HUES64 (cell line): ENCODE measurements around the gene KIAA1614.

Source experiments
- H3K27ac ChIP-seq: 2 replicates; pipeline ENCODE4 v1.7.0; 2013; ENCODE audit warnings: low read depth, low read length, inconsistent platforms
- H3K27me3 ChIP-seq: 2 replicates; pipeline ENCODE4 v1.6.1; 2013; ENCODE audit warnings: mild to moderate bottlenecking, low read length; ENCODE audit not compliant: insufficient read depth
- H3K36me3 ChIP-seq: 2 replicates; pipeline ENCODE4 v1.6.1; 2013; ENCODE audit warnings: mild to moderate bottlenecking, low read length; ENCODE audit not compliant: insufficient read depth
- H3K4me1 ChIP-seq: 2 replicates; pipeline ENCODE4 v1.6.1; 2013; ENCODE audit warnings: mild to moderate bottlenecking, low read length, moderate library complexity; ENCODE audit not compliant: insufficient read depth
- H3K4me3 ChIP-seq: 2 replicates; pipeline ENCODE4 v1.5.1; 2013; ENCODE audit warnings: mild to moderate bottlenecking, low read length, moderate library complexity
- H3K9ac ChIP-seq: 2 replicates; pipeline ENCODE4 v1.6.1; 2013; ENCODE audit warnings: mild to moderate bottlenecking, low read depth, low read length
- H3K9me3 ChIP-seq: 2 replicates; pipeline ENCODE4 v1.6.1; 2013; ENCODE audit warnings: low read depth, low read length; ENCODE audit not compliant: insufficient read depth
- WGBS: fragments of 150-250, 120-280 bp; methylation state at CpG from one replicate; pipeline ENCODE4 v1.1.7; 2013; ENCODE audit warnings: missing lambda C conversion rate; 5-methylcytosine and 5-hydroxymethylcytosine counted together

The KIAA1614 gene

DNA sequence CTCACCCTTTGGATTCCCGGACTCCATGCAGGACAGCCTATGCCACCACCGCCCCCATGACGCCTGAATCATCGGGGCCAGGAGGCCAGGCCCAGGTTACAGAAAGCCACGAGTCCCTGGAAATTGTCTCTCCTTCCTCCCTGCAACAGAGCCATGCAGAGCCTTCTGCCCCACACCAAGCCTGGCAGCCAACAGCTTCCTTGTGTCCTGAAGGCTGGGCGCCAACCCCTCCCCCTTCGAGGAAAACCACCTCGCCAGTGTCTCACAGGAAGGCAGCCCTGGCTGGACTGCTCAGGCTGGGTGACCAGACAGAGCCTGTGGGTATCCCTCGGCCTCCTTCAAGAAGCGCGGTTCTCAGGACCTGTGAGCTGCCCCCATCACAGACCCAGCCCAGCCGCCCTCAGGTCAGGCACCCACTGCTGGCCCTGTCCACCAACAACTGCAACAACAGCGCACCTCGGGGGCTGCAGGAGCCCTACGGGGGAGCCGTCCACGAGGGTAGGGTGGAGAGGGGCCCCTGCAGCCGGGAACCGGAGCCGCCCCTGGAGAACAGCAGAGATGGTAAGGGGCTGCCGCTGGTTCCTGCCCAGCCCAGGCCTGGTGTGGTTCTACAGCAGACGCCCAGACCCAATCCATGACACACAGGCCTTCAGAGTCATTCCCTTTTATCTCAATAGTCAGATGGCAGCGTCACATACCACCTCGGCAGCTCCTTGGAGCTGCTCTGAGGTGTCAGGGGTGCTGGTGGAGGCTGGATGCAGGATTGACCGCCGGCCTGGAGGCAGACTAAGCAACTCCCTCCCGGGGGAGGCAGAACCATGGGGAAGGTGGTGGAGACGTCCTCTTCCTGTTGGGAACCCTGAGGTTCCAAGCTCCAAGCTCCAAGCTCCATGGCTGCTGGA, 23.7 kb downstream of the KIAA1614 start:
- Histone ChIP-seq H3K27me3 (no peaks in the 10 kb centered on the region), H3K4me3 (no peak overlapping the region), H3K27ac (no peak overlapping the region), H3K36me3 (no peaks in the 10 kb centered on the region), H3K9me3 (no peaks in the 10 kb centered on the region), H3K4me1 (0 out of 2 replicates have a peak, but pooled peaks cover 2% of the 10 kb centered on the region), H3K9ac (no peak overlapping the region)
- 92% methylated on average over 28 of the region's 28 CpGs for WGBS

GRCh38 chr1:180937012-180937372, 24.3 kb downstream of the KIAA1614 start:
- H3K36me3 ChIP-seq: no peaks in the 10 kb centered on the region
- no peak overlapping the region for H3K27ac ChIP-seq
- no peak overlapping the region for H3K4me3 ChIP-seq
- H3K4me1 ChIP-seq: 0 out of 2 replicates have a peak, but pooled peaks cover 2% of the 10 kb centered on the region
- no peaks in the 10 kb centered on the region for H3K27me3 ChIP-seq
- H3K9ac ChIP-seq: no peak overlapping the region
- no peaks in the 10 kb centered on the region for H3K9me3 ChIP-seq
- 86% methylated on average over 1 of the region's 1 CpG for WGBS

- WGBS: 88% methylated on average over 9 of the region's 9 CpGs
- Histone ChIP-seq H3K27ac (no peak overlapping the region), H3K27me3 (no peaks in the 10 kb centered on the region), H3K9ac (no peak overlapping the region), H3K36me3 (no peaks in the 10 kb centered on the region), H3K9me3 (no peaks in the 10 kb centered on the region), H3K4me1 (0 out of 2 replicates have a peak, but pooled peaks cover 2% of the 10 kb centered on the region), H3K4me3 (no peak overlapping the region)
Observed at GRCh38 chr1:180937624-180938225, 25.0 kb downstream of the KIAA1614 start.

DNA sequence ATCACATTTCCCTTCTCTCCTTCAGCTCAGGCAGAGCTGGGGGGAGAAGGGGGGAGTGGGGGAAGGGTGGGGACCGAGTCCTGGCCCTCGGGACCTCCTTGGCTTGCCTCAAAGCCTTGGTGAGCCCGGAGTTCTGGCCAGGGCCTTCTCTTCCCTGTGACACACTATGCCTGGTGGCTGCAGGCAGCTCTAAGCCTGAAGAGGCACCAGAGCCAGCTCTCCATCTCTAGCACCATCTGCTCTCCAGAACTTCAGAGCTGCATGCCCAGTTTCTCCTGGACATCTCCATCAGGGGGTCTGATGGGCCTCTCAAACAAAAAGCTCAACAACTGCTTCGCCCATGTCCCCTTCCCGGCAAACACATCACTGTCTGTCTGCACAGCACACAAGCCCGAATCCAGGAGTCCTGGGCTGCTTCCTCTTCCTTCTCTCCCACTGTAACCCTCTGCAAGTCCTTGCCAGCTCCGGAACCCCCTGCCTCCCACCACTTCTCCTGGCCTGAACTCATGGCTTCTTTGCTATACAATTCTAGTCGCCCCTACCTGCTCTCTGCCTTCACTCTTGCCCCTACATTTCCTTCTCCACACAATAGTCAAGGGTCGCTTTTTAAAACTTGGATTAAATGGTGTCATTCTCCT, 26.5 kb downstream of the KIAA1614 start:
- 0 out of 2 replicates have a peak, but pooled peaks cover 2% of the 10 kb centered on the region for H3K4me1 ChIP-seq
- no peaks in the 10 kb centered on the region for H3K9me3 ChIP-seq
- no peak overlapping the region for H3K9ac ChIP-seq
- H3K36me3 ChIP-seq: no peaks in the 10 kb centered on the region
- no peak overlapping the region for H3K27ac ChIP-seq
- WGBS: 87% methylated on average over 9 of the region's 9 CpGs
- no peak overlapping the region for H3K4me3 ChIP-seq
- no peaks in the 10 kb centered on the region for H3K27me3 ChIP-seq

DNA sequence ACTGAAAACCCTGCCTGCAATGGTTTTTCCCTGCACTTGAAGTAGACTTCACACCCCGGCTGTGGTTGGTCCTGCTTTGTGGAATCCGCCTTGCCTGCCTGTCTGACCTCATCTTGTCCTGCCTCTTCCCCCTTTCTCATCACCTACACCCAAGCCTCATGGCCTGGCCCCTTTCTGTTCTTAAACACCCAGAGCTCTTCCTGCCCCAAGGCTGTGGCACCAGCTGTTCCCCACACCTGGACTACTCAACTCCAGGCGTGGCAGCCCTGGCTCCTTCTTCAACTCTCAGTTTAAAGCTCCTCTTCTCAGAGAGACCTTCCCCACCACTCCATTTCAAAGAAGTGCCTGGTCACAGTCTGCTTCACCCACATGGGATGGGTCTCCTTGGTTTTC, 27.0 kb downstream of the KIAA1614 start:
- H3K36me3 ChIP-seq: no peaks in the 10 kb centered on the region
- no peak overlapping the region for H3K4me3 ChIP-seq
- WGBS: 90% methylated on average over 3 of the region's 3 CpGs
- H3K27ac ChIP-seq: no peak overlapping the region
- no peaks in the 10 kb centered on the region for H3K9me3 ChIP-seq
- no peak overlapping the region for H3K9ac ChIP-seq
- 0 out of 2 replicates have a peak, but pooled peaks cover 2% of the 10 kb centered on the region for H3K4me1 ChIP-seq
- no peaks in the 10 kb centered on the region for H3K27me3 ChIP-seq

- Histone ChIP-seq H3K9me3 (no peaks in the 10 kb centered on the region), H3K9ac (no peak overlapping the region), H3K27ac (no peak overlapping the region), H3K27me3 (no peaks in the 10 kb centered on the region), H3K36me3 (no peaks in the 10 kb centered on the region), H3K4me1 (0 out of 2 replicates have a peak, but pooled peaks cover 2% of the 10 kb centered on the region), H3K4me3 (no peak overlapping the region)
- WGBS: 93% methylated on average over 5 of the region's 5 CpGs
Observed at GRCh38 chr1:180940445-180940844, 27.7 kb downstream of the KIAA1614 start.

DNA sequence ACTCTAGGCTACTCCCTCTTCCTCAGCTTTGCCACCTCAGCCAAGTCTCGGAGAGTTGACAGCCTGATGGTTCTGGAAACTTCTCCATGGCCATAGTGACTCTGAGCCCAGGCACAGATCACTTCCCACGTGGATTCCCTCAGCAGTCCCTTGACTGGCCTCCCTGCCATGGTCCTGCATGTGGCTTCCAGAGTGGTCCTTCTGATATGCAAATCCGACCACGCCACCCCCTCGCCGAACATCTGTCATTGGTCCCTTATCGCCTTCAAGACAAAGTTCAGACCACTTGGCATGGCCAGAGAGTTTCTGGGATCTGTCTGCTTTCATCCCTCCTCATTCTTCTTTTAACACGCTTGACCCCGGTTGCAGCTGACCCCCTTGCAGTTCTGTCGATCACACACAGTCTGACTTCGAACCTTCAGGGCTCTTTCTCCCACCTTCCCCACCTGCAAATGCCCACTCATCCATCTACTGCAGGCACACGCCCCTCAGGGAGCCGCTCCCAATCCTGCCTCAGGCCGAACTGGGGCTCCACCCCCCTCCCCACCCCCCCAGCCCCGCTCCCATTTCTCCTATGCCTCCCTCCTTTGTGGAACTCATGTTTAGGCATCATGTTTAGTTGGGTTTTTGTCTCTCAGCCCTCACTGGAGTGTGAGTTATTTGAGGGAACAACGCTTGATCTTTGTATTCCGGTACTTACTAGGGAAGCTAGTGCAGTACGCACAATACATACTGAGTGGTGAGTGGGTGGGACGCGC, 29.0 kb downstream of the KIAA1614 start:
- 84% methylated on average over 19 of the region's 20 CpGs for WGBS

DNA sequence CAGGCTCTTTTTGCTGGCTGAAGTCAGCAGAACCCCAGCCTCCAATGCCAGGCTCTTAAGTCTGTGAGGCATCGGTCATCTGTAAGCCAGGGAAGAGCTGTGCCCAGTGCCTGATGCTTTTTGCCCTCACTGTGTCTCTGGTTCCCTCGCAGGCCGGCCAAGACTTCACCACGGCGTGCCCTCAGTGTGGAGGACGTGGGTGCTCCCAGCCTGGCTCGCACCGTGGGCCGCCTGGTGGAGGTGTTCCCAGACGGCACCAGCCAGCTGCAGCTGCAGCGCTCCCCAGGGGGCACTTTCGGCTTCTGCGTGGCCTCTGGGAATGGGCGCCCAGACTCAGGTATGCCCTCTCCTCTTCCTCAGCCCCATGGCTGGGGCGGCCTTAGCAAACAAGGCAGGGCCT, 32.5 kb downstream of the KIAA1614 start:
- Histone ChIP-seq H3K4me3 (no peak overlapping the region), H3K27me3 (no peaks in the 10 kb centered on the region), H3K27ac (no peak overlapping the region), H3K4me1 (0 out of 2 replicates have a peak, but pooled peaks cover 2% of the 10 kb centered on the region), H3K36me3 (0 out of 2 replicates have a peak, but pooled peaks cover 2% of the 10 kb centered on the region), H3K9me3 (no peaks in the 10 kb centered on the region), H3K9ac (no peak overlapping the region)
- 91% methylated on average over 15 of the region's 15 CpGs for WGBS

More for the DNA sequence above, 29.0 kb downstream of the KIAA1614 start:
- Histone ChIP-seq H3K4me3 (no peak overlapping the region), H3K9me3 (no peaks in the 10 kb centered on the region), H3K27me3 (no peaks in the 10 kb centered on the region), H3K36me3 (no peaks in the 10 kb centered on the region), H3K27ac (no peak overlapping the region), H3K9ac (no peak overlapping the region), H3K4me1 (no peaks in the 10 kb centered on the region)

DNA sequence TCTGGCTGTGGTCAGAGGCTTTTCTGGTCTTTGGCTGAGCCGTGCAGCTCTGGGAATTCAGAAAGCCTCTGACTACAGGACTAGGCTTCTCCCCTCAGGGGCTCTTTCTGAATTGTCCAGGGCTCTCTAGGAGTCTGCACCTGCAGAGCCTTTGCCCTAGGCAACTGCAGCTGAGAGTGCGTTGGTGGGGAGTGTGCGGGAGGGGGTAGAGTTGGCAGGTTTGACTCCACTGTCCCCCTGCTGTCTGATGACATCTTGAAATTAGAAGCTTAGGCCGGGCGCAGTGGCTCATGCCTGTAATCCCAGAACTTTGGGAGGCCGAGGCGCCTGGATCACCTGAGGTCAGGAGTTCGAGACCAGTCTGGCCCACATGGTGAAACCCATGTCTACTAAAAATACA, 32.9 kb downstream of the KIAA1614 start:
- peaks cover 6% of the 10 kb centered on the region; the same call in 1 of the 2 replicates for H3K36me3 ChIP-seq
- H3K9me3 ChIP-seq: no peaks in the 10 kb centered on the region
- H3K9ac ChIP-seq: no peak overlapping the region
- WGBS: 91% methylated on average over 8 of the region's 8 CpGs
- 0 out of 2 replicates have a peak, but pooled peaks cover 2% of the 10 kb centered on the region for H3K4me1 ChIP-seq
- no peak overlapping the region for H3K4me3 ChIP-seq
- H3K27ac ChIP-seq: no peak overlapping the region
- H3K27me3 ChIP-seq: no peaks in the 10 kb centered on the region

DNA sequence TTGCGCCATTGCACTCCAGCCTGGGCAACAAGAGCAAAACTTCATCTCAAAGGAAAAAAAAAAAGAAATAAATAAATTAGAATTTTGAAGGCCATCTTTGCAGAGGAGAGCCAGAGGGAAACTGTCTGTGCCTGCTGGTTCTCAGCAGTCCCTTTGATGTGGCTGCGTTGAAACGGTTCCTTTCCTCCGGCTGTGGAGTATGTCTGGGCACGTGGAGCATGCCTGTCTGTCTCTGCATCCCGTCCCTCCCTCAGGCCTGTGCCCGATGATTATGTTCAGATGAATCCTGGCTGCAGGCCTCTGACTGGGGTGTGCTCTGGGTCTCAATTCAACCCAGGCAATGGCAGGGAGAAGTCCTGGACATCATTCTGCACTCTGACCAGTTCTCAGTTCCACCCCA, 33.4 kb downstream of the KIAA1614 start:
- Histone ChIP-seq H3K27ac (no peak overlapping the region), H3K4me1 (0 out of 2 replicates have a peak, but pooled peaks cover 2% of the 10 kb centered on the region)

More for the DNA sequence above, 33.4 kb downstream of the KIAA1614 start:
- Histone ChIP-seq H3K27me3 (no peaks in the 10 kb centered on the region), H3K4me3 (no peak overlapping the region), H3K9me3 (no peaks in the 10 kb centered on the region), H3K36me3 (peaks cover 6% of the 10 kb centered on the region), H3K9ac (no peak overlapping the region)
- WGBS: 97% methylated on average over 6 of the region's 7 CpGs
